AG04450 (cell line): ENCODE results near the gene GRK7. TPM values are rescaled to one million over a fixed set of nuclear protein-coding genes. Genes with fewer than 3 reads are reported as not detected.
"Not testable (repeated sequence)": the region's sequence is repeated elsewhere in the genome, so short reads cannot be mapped to it uniquely, and the experiment has no call there.

ENCODE experiments used
- CTCF ChIA-PET: fragments of 300-600, 350-600 bp; formaldehyde crosslinking; extraction: SDS; loops from one replicate; lab custom pipeline; 2022; ENCODE audit warnings: antibody characterized with exemption, inconsistent platforms; lab: Charles Lee
- POLR2A ChIA-PET: fragments of 350-600 bp; formaldehyde crosslinking; extraction: SDS; loops from one replicate; lab custom pipeline; 2021; ENCODE audit warnings: antibody characterized with exemption, inconsistent platforms; lab: Yijun Ruan, JAX
- DNase-seq: peaks from one replicate; pipeline ENCODE4 v3.0.0-alpha.2; 2011; ENCODE audit warnings: low read depth, low spot score
- H3K27ac ChIP-seq: one replicate; pipeline ENCODE4 v1.5.1; 2012; ENCODE audit warnings: low read depth, low read length, control low read depth
- H3K27me3 ChIP-seq: one replicate; pipeline ENCODE4 v1.6.0; 2012; ENCODE audit warnings: low read length; ENCODE audit not compliant: control insufficient read depth, insufficient read depth
- H3K4me3 ChIP-seq: 2 replicates; pipeline ENCODE4 v1.5.1; 2011; ENCODE audit warnings: mild to moderate bottlenecking, low read depth, low read length, control low read depth
- H3K9me3 ChIP-seq: 2 replicates; pipeline ENCODE4 v1.5.1; 2012; ENCODE audit warnings: low read length; ENCODE audit not compliant: control insufficient read depth, insufficient read depth
- CTCF ChIP-seq: IDR thresholded peaks from 2 replicates; pipeline ENCODE4 v1.5.1; 2011; ENCODE audit warnings: low read depth, low read length, control low read depth, inconsistent platforms
- polyA plus RNA-seq: library from polyadenylated mRNA; depleted of rRNA; stranded (reverse); fragments of >200 nt; gene quantifications from 2 replicates; pipeline ENCODE4 v1.2.3, GENCODE V29; 2011

The GRK7 gene
- polyA plus RNA-seq, 1 experiment = not detected

DNA sequence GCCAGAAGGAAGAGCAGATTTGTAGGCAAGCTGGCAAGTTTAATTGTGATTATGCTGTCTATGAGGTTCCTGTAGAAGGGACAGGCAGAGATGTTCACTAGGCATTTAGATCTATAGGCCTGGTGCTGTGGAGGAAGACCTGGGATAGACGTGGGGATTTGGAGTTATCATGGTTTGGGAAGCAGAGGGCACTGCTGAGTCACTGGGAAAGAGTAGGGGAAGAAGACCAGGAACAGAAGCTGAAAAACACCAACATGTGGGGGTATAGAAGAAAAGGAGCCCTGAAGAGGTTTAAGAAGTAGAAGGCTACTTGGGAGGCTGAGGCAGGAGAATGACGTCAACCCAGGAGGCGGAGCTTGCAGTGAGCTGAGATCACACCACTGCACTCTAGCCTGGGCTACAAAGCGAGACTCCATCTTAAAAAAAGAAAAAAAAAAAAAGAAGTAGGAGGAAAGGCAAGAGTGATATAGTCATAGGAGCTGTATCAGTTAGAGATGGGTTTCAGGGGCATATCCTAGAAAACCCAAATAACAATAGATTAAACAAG, 19.3 kb downstream of the GRK7 start:
- no peak for DNase-seq
- no peak overlapping the region for H3K4me3 ChIP-seq
- H3K27ac ChIP-seq = no peak overlapping the region
- CTCF ChIA-PET = no interaction called here
- peaks cover 4% of the 10 kb centered on the region for H3K27me3 ChIP-seq
- no peaks in the 10 kb centered on the region; the same call in 1 of the 2 replicates for H3K9me3 ChIP-seq
- no peak for TF ChIP-seq CTCF
- POLR2A ChIA-PET = no interaction called here

- H3K9me3 ChIP-seq = no peaks in the 10 kb centered on the region; the same call in 1 of the 2 replicates
- POLR2A ChIA-PET = no interaction called here
- no peak overlapping the region for H3K27ac ChIP-seq
- no peak for TF ChIP-seq CTCF
- CTCF ChIA-PET = no interaction called here
- H3K4me3 ChIP-seq = no peak overlapping the region
- H3K27me3 ChIP-seq = peaks cover 4% of the 10 kb centered on the region
- DNase-seq = no peak
Measured at GRCh38 chr3:141783632-141784031, 20.4 kb downstream of the GRK7 start.

- CTCF ChIA-PET = no interaction called here
- no peaks in the 10 kb centered on the region; the same call in 1 of the 2 replicates for H3K9me3 ChIP-seq
- no peak for TF ChIP-seq CTCF
- no peak overlapping the region for H3K4me3 ChIP-seq
- H3K27me3 ChIP-seq = peaks cover 5% of the 10 kb centered on the region
- POLR2A ChIA-PET = no interaction called here
- H3K27ac ChIP-seq = no peak overlapping the region
- no peak for DNase-seq
Measured at GRCh38 chr3:141784096-141784495, 20.9 kb downstream of the GRK7 start.

DNA sequence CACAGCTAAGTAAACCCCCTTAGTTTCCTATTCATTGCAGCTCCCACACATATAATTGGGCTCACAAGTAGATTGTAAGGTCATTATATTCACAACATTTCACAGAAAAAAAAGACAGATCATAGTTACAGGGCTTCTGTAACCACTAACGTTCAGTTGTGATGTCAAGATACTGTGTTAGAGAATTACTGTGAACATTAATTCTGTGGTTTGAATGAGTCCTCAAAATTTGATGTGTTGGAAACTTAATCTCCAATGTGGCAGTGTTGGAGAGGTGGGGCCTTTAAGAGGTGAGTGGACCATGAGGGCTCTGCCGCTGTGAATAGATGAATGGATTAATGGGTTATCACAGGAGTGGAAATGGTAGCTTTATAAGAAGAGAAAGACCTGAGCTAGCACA, 21.3 kb downstream of the GRK7 start:
- CTCF ChIA-PET = no interaction called here
- H3K4me3 ChIP-seq = no peak overlapping the region
- POLR2A ChIA-PET = no interaction called here
- no peak for TF ChIP-seq CTCF
- no peak overlapping the region for H3K27ac ChIP-seq
- no peak for DNase-seq
- no peaks in the 10 kb centered on the region; the same call in 1 of the 2 replicates for H3K9me3 ChIP-seq
- H3K27me3 ChIP-seq = peaks cover 7% of the 10 kb centered on the region

DNA sequence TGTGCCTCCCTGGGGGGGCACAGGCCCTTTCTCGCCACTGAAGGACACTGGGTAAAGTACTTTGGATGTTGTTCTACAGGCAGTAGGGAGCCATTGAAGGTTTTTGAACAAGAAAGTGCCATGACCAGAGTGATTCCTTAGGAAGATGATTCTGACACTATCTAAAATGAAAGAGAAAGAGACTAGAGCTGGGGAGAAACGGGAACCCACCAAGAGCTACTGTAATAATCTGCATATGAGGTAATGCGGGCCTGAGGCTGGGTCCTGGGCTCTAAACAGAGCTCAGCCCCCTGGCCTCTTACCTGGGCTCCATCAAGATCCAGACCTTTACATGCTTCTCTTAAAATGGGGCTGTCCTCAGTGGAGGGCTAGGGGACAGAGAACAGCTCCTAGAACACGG, 24.9 kb downstream of the GRK7 start:
- DNase-seq = no peak
- H3K4me3 ChIP-seq = no peak overlapping the region
- H3K9me3 ChIP-seq = no peaks in the 10 kb centered on the region
- no peak overlapping the region for H3K27ac ChIP-seq
- TF ChIP-seq CTCF = no peak
- H3K27me3 ChIP-seq = peaks cover 7% of the 10 kb centered on the region
- CTCF ChIA-PET = interaction anchor here (1.1 kb wide), 1 partner anchor 87 kb away, joined by 3 read pairs; no protein-coding TSS in a partner anchor
- POLR2A ChIA-PET = no interaction called here

DNA sequence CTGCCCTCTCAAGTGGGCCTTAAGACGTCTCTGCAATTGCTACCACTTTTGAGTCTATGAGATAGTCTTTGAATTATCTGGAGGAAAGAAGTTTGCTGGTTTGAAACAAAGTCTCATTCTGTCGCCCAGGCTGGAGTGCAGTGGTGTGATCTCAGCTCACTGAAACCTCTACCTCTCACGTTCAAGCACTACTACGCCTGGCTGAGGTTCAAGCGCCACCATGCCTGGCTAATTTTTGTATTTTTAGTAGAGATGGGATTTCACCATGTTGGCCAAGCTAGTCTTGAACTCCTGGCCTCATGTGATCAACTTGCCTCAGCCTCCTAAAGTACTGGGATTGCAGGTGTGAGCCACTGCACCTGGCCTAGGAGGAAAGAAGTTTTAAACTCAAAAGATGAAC, 25.5 kb downstream of the GRK7 start:
- H3K4me3 ChIP-seq, DNase-seq, POLR2A ChIA-PET, CTCF ChIA-PET, H3K27ac ChIP-seq, H3K27me3 ChIP-seq, H3K9me3 ChIP-seq: not testable (repeated sequence)
